H1 (cell line): ENCODE measurements around the gene TLE2. TPM values are rescaled to one million over a fixed set of nuclear protein-coding genes. Genes with fewer than 3 reads are reported as not detected.

Source experiments
- NRF1 ChIP-seq: IDR thresholded peaks from 2 replicates; pipeline ENCODE4 v1.6.1; 2011; ENCODE audit warnings: mild to moderate bottlenecking, low read depth, low read length, improper control_type of control experiment
- SUZ12 ChIP-seq: fragments of 200-600 bp; sonication (generic); IDR thresholded peaks from 2 replicates; pipeline ENCODE4 v1.6.1; 2012; ENCODE audit warnings: mild to moderate bottlenecking, inconsistent platforms, low read length, moderate library complexity, mixed read lengths
- polyA plus RNA-seq, 7 experiments: library from polyadenylated mRNA; depleted of rRNA in 3 of 7; stranded (reverse) in 5 of 7; unstranded in 2 of 7; fragments of >200 nt in 5 of 7; fragments of 200-250 nt in 2 of 7; gene quantifications; 1 replicate in 5 of 7; 2 replicates in 1 of 7; 4 replicates in 1 of 7; pipeline versions ENCODE4 v1.2.1 to v1.2.3, GENCODE V29; 2011 to 2013; ENCODE audit warnings: missing spikeins in 2 of 7, mixed read lengths in 2 of 7
- total RNA-seq: library from RNA; stranded (reverse); fragmentation: NEBNext Ultra II Directional; extraction: Animal tissue kit (Norgen Biotek cat#: 25700); gene quantifications from 2 replicates; pipeline ENCODE4 v1.2.1, GENCODE V29; 2021

Gene TLE2
- total and polyA plus RNA-seq, 2 of the 8 experiments (the other 6 are each of a cell fraction or from before 2014, with no cell fraction given): 8.0 to 11.5 TPM

- TF ChIP-seq NRF1 (no peak), SUZ12 (no peak)
Observed at GRCh38 chr19:3066482-3067049, 37.5 kb upstream of the TLE2 start (continued).
